H1 (cell line): ENCODE measurements around the gene CKAP2L. TPM values are rescaled to one million over a fixed set of nuclear protein-coding genes. Genes with fewer than 3 reads are reported as not detected.

Experiments used
- CREB1 ChIP-seq: IDR thresholded peaks from 2 replicates; pipeline ENCODE4 v1.6.1; 2012; ENCODE audit warnings: inconsistent platforms
- EGR1 ChIP-seq: IDR thresholded peaks from 2 replicates; pipeline ENCODE4 v1.6.1; 2011; ENCODE audit warnings: low read depth, low read length, borderline replicate concordance
- JUN ChIP-seq: IDR thresholded peaks from 2 replicates; pipeline ENCODE4 v1.6.1; 2011; ENCODE audit warnings: low read depth, mild to moderate bottlenecking, improper control_type of control experiment, low read length
- TAF7 ChIP-seq: optimal IDR thresholded peaks from 2 replicates; pipeline ENCODE3; 2011; ENCODE audit warnings: low read depth, mild to moderate bottlenecking, inconsistent platforms, low read length, moderate library complexity, borderline replicate concordance
- polyA plus RNA-seq, 7 experiments: library from polyadenylated mRNA; depleted of rRNA in 3 of 7; stranded (reverse) in 5 of 7; unstranded in 2 of 7; fragments of >200 nt in 5 of 7; fragments of 200-250 nt in 2 of 7; gene quantifications; 1 replicate in 5 of 7; 2 replicates in 1 of 7; 4 replicates in 1 of 7; pipeline versions ENCODE4 v1.2.1 to v1.2.3, GENCODE V29; 2011 to 2013; ENCODE audit warnings: missing spikeins in 2 of 7, mixed read lengths in 2 of 7
- total RNA-seq: library from RNA; stranded (reverse); fragmentation: NEBNext Ultra II Directional; extraction: Animal tissue kit (Norgen Biotek cat#: 25700); gene quantifications from 2 replicates; pipeline ENCODE4 v1.2.1, GENCODE V29; 2021
- TF ChIP-seq, protein P1 (sequence below): fragments of 300-600 bp; sonication (generic); IDR thresholded peaks from 2 replicates; pipeline ENCODE4 v1.7.1; 2012; ENCODE audit warnings: low read length, moderate library complexity, mild to moderate bottlenecking, inconsistent platforms; ENCODE audit not compliant: insufficient replicate concordance
- TF ChIP-seq, protein P2 (sequence below): IDR thresholded peaks from 2 replicates; pipeline ENCODE4 v1.6.1; 2011; ENCODE audit warnings: low read length, improper control_type of control experiment
- TF ChIP-seq, protein P3 (sequence below): IDR thresholded peaks from 2 replicates; pipeline ENCODE4 v1.6.1; 2011; ENCODE audit warnings: low read depth, mild to moderate bottlenecking, low read length; ENCODE audit not compliant: insufficient read depth

CKAP2L gene
- total and polyA plus RNA-seq, 2 of the 8 experiments (the other 6 are each of a cell fraction or from before 2014, with no cell fraction given): 2.5 to 20.7 TPM

DNA sequence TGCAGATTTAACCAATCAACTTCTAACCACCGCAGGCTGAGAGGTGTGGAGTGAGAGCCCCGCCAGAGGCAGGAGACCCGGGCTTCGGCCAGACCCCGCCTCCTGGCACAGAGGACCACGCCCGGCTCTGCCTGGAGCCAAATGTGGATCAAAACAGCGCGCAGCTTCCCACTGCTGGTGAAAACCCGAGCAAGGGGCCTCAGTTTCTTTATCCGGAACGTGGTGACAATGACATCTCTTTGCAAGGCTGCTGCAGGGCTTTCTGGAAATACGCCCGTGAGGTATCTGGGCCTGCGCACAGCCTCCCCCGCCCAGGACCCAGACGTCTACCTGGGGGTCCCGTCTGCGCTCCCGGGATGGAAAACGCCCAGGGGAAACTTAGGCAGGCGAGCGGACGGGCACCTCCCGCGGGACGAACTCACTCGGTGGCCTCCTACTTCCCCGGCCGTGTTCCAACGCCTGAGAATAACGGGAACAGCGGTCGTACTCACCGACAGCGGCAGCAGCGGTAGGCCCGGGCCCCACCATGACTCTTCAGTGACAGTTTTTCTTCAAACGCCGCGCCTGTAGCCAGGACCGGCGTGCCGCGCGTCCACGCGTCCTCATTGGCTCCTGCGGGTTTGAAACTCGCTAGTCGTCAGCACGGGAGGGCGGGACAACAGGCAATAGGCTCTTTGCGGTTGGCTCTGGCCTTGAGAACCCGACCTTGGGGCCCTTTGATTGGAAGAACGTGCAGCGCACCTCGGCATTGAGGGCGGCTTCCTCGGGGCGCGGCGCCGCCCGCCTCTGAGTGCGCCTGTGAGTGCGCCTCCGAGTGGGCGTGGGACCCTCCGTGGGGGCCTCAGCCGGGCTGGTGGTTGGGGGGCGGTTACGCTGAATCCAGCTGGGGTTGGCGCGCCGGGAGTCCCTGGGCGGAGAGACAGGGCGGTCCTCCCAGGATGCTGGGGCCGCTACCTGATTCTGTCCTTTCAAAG is at the start of gene CKAP2L (continued):
- TF ChIP-seq, protein P1, sequence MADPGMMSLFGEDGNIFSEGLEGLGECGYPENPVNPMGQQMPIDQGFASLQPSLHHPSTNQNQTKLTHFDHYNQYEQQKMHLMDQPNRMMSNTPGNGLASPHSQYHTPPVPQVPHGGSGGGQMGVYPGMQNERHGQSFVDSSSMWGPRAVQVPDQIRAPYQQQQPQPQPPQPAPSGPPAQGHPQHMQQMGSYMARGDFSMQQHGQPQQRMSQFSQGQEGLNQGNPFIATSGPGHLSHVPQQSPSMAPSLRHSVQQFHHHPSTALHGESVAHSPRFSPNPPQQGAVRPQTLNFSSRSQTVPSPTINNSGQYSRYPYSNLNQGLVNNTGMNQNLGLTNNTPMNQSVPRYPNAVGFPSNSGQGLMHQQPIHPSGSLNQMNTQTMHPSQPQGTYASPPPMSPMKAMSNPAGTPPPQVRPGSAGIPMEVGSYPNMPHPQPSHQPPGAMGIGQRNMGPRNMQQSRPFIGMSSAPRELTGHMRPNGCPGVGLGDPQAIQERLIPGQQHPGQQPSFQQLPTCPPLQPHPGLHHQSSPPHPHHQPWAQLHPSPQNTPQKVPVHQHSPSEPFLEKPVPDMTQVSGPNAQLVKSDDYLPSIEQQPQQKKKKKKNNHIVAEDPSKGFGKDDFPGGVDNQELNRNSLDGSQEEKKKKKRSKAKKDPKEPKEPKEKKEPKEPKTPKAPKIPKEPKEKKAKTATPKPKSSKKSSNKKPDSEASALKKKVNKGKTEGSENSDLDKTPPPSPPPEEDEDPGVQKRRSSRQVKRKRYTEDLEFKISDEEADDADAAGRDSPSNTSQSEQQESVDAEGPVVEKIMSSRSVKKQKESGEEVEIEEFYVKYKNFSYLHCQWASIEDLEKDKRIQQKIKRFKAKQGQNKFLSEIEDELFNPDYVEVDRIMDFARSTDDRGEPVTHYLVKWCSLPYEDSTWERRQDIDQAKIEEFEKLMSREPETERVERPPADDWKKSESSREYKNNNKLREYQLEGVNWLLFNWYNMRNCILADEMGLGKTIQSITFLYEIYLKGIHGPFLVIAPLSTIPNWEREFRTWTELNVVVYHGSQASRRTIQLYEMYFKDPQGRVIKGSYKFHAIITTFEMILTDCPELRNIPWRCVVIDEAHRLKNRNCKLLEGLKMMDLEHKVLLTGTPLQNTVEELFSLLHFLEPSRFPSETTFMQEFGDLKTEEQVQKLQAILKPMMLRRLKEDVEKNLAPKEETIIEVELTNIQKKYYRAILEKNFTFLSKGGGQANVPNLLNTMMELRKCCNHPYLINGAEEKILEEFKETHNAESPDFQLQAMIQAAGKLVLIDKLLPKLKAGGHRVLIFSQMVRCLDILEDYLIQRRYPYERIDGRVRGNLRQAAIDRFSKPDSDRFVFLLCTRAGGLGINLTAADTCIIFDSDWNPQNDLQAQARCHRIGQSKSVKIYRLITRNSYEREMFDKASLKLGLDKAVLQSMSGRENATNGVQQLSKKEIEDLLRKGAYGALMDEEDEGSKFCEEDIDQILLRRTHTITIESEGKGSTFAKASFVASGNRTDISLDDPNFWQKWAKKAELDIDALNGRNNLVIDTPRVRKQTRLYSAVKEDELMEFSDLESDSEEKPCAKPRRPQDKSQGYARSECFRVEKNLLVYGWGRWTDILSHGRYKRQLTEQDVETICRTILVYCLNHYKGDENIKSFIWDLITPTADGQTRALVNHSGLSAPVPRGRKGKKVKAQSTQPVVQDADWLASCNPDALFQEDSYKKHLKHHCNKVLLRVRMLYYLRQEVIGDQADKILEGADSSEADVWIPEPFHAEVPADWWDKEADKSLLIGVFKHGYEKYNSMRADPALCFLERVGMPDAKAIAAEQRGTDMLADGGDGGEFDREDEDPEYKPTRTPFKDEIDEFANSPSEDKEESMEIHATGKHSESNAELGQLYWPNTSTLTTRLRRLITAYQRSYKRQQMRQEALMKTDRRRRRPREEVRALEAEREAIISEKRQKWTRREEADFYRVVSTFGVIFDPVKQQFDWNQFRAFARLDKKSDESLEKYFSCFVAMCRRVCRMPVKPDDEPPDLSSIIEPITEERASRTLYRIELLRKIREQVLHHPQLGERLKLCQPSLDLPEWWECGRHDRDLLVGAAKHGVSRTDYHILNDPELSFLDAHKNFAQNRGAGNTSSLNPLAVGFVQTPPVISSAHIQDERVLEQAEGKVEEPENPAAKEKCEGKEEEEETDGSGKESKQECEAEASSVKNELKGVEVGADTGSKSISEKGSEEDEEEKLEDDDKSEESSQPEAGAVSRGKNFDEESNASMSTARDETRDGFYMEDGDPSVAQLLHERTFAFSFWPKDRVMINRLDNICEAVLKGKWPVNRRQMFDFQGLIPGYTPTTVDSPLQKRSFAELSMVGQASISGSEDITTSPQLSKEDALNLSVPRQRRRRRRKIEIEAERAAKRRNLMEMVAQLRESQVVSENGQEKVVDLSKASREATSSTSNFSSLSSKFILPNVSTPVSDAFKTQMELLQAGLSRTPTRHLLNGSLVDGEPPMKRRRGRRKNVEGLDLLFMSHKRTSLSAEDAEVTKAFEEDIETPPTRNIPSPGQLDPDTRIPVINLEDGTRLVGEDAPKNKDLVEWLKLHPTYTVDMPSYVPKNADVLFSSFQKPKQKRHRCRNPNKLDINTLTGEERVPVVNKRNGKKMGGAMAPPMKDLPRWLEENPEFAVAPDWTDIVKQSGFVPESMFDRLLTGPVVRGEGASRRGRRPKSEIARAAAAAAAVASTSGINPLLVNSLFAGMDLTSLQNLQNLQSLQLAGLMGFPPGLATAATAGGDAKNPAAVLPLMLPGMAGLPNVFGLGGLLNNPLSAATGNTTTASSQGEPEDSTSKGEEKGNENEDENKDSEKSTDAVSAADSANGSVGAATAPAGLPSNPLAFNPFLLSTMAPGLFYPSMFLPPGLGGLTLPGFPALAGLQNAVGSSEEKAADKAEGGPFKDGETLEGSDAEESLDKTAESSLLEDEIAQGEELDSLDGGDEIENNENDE: no peak
- TF ChIP-seq TAF7: no peak
- TF ChIP-seq CREB1: peak; percentile 83
- TF ChIP-seq EGR1: no peak
- TF ChIP-seq, protein P2, sequence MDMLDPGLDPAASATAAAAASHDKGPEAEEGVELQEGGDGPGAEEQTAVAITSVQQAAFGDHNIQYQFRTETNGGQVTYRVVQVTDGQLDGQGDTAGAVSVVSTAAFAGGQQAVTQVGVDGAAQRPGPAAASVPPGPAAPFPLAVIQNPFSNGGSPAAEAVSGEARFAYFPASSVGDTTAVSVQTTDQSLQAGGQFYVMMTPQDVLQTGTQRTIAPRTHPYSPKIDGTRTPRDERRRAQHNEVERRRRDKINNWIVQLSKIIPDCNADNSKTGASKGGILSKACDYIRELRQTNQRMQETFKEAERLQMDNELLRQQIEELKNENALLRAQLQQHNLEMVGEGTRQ: no peak
- no peak for TF ChIP-seq JUN
- TF ChIP-seq, protein P3, sequence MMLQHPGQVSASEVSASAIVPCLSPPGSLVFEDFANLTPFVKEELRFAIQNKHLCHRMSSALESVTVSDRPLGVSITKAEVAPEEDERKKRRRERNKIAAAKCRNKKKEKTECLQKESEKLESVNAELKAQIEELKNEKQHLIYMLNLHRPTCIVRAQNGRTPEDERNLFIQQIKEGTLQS: no peak
